ENCODE data around the gene TUBD1. TPM values are rescaled to one million over a fixed set of nuclear protein-coding genes. Genes with fewer than 3 reads are reported as not detected.

TUBD1 gene
- total and polyA plus RNA-seq, 2 donors from 2014 or later = 6.8 to 11.9 TPM

GRCh38 chr17:59826706-59827453 is 65.9 kb downstream of the TUBD1 start:
- Histone ChIP-seq H3K9me3 (ENCODE audit: control insufficient read depth in 2 of 3, insufficient read depth in 1 of 3, low read length in 3 of 3) (no peaks in the 10 kb centered on the region), H3K4me3 (ENCODE audit: low read length in 3 of 3) (no peak overlapping the region), H3K36me3 (ENCODE audit: control insufficient read depth in 2 of 3, insufficient read depth in 3 of 3, low read length in 3 of 3) (peaks cover 0 to 3% (median 0%) of the 10 kb centered on the region in 3 donors), H3K27me3 (ENCODE audit: control insufficient read depth, insufficient read depth, low read length) (no peaks in the 10 kb centered on the region), H3K4me1 (ENCODE audit: control insufficient read depth in 2 of 3, insufficient read depth in 2 of 3, low read depth in 1 of 3, low read length in 3 of 3) (peaks cover 3 to 17% (median 4%) of the 10 kb centered on the region in 3 donors), H3K9ac (ENCODE audit: low read length in 3 of 3) (no peak overlapping the region), H3K27ac (ENCODE audit: low read depth in 2 of 2, low read length in 2 of 2) (no peak overlapping the region)
- TF ChIP-seq, protein P1, sequence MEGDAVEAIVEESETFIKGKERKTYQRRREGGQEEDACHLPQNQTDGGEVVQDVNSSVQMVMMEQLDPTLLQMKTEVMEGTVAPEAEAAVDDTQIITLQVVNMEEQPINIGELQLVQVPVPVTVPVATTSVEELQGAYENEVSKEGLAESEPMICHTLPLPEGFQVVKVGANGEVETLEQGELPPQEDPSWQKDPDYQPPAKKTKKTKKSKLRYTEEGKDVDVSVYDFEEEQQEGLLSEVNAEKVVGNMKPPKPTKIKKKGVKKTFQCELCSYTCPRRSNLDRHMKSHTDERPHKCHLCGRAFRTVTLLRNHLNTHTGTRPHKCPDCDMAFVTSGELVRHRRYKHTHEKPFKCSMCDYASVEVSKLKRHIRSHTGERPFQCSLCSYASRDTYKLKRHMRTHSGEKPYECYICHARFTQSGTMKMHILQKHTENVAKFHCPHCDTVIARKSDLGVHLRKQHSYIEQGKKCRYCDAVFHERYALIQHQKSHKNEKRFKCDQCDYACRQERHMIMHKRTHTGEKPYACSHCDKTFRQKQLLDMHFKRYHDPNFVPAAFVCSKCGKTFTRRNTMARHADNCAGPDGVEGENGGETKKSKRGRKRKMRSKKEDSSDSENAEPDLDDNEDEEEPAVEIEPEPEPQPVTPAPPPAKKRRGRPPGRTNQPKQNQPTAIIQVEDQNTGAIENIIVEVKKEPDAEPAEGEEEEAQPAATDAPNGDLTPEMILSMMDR (IDR thresholded peaks at IDR 0.05; ENCODE audit: borderline replicate concordance, extremely low read depth, insufficient read depth) = no peak
- intact Hi-C loops (cut with DNase I) = no loop called here
- DNase-seq = no peak
- FAIRE-seq = no peak

DNA sequence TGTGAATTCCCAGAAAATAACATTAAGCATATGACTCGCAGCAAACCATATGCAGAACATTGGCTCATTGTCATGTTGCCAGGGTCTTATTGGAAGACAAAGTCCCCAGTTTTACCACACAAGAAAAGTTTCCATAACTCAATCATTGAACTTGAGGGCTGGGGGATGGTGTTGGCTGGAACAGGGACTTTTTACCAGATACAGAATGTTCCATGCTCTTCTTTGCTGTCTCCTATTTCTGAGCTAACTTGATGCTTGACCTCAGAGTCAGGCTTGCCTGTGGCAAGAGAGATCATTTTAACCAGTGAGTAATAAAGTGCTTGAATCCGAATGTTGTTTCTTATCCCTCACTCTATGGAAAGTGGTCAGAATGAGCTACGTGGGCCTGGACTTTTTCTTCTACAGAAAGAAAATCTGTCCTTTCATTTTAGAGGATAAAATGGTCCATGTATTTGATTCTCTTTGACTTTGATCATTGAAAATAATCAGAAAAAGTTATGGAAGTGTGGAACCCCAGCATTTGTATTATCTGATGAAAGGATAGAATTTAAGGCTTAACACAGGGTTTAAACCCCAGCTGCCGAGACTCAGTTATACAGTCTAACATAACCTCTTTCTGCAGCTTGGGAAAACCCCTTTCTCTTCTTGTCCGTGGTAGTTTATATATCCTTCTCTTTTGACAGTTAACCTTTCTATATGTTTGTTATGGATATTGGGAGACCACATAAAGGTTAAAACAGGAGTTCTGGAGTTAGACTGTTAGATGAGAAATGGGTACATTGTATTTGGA is 67.0 kb downstream of the TUBD1 start:
- no peak overlapping the region for H3K9ac ChIP-seq (ENCODE audit: low read length in 3 of 3)
- FAIRE-seq = no peak
- no peaks in the 10 kb centered on the region for H3K9me3 ChIP-seq (ENCODE audit: control insufficient read depth in 2 of 3, insufficient read depth in 1 of 3, low read length in 3 of 3)
- intact Hi-C loops (cut with DNase I) = no loop called here
- peaks cover 3 to 17% (median 4%) of the 10 kb centered on the region in 3 donors for H3K4me1 ChIP-seq (ENCODE audit: control insufficient read depth in 2 of 3, insufficient read depth in 2 of 3, low read depth in 1 of 3, low read length in 3 of 3)
- H3K27ac ChIP-seq (ENCODE audit: low read depth in 2 of 2, low read length in 2 of 2) = peak overlapping the region in 1 of 2 donors; percentile 54
- TF ChIP-seq, protein P1 (IDR thresholded peaks at IDR 0.05; ENCODE audit: borderline replicate concordance, extremely low read depth, insufficient read depth) = no peak
- H3K4me3 ChIP-seq (ENCODE audit: low read length in 3 of 3) = no peak overlapping the region
- DNase-seq = no peak
- H3K36me3 ChIP-seq (ENCODE audit: control insufficient read depth in 2 of 3, insufficient read depth in 3 of 3, low read length in 3 of 3) = peaks cover 0 to 3% (median 0%) of the 10 kb centered on the region in 3 donors
- no peaks in the 10 kb centered on the region for H3K27me3 ChIP-seq (ENCODE audit: control insufficient read depth, insufficient read depth, low read length)

GRCh38 chr17:59815965-59816364 is 76.8 kb downstream of the TUBD1 start:
- peak; percentile 38 for FAIRE-seq

More at GRCh38 chr17:59815965-59816364, 76.8 kb downstream of the TUBD1 start:
- Histone ChIP-seq H3K36me3 (ENCODE audit: control insufficient read depth in 2 of 3, insufficient read depth in 3 of 3, low read length in 3 of 3) (peaks cover 0 to 6% (median 0%) of the 10 kb centered on the region in 3 donors), H3K27ac (ENCODE audit: low read depth in 2 of 2, low read length in 2 of 2) (no peak overlapping the region), H3K9me3 (ENCODE audit: control insufficient read depth in 2 of 3, insufficient read depth in 1 of 3, low read length in 3 of 3) (no peaks in the 10 kb centered on the region), H3K4me1 (ENCODE audit: control insufficient read depth in 2 of 3, insufficient read depth in 2 of 3, low read depth in 1 of 3, low read length in 3 of 3) (no peaks in the 10 kb centered on the region), H3K4me3 (ENCODE audit: low read length in 3 of 3) (no peak overlapping the region), H3K27me3 (ENCODE audit: control insufficient read depth, insufficient read depth, low read length) (no peaks in the 10 kb centered on the region), H3K9ac (ENCODE audit: low read length in 3 of 3) (no peak overlapping the region)
- intact Hi-C loops (cut with DNase I) = no loop called here
- TF ChIP-seq, protein P1 (IDR thresholded peaks at IDR 0.05; ENCODE audit: borderline replicate concordance, extremely low read depth, insufficient read depth) = no peak
- DNase-seq = no peak

Data from kidney (tissue), 14 donors.